Peyer's patch (tissue), 4 donors: ENCODE measurements around the gene MYH7.

Source experiments
- POLR2A ChIP-seq, 2 donors: fragments of 450-650 bp; IDR thresholded peaks; one replicate each; pipeline ENCODE4 v1.5.1; 2017; ENCODE audit warnings: antibody characterized with exemption in 2 of 2, mild to moderate bottlenecking in 2 of 2, moderate library complexity in 2 of 2
- TF ChIP-seq, protein P1 (sequence below), 6 experiments: fragments of 450-650 bp in 4 of 6; fragments of 200-600 bp in 2 of 6; sonication (generic) in 1 of 6; IDR thresholded peaks; one replicate each; pipeline ENCODE4 v1.5.1; 2017 to 2019; ENCODE audit warnings: antibody characterized with exemption in 6 of 6, mild to moderate bottlenecking in 3 of 6, moderate library complexity in 1 of 6

DNA sequence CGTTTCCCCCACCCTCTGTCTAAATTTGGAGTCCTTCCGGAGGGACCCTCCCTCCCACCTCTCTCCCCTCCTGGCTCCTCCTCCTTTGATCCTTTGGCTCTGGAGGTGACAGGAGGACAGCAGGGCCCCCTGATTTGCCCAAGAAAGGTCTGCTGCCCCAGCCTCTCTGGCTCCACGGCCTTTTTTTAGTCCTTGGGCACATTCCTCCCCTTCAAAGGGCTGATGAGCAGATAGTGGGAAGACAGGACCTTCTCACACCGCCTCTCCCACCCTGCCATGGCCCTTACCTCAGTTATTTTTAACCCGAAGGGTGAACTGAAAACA is 27.2 kb downstream of the MYH7 start:
- TF ChIP-seq, protein P1, sequence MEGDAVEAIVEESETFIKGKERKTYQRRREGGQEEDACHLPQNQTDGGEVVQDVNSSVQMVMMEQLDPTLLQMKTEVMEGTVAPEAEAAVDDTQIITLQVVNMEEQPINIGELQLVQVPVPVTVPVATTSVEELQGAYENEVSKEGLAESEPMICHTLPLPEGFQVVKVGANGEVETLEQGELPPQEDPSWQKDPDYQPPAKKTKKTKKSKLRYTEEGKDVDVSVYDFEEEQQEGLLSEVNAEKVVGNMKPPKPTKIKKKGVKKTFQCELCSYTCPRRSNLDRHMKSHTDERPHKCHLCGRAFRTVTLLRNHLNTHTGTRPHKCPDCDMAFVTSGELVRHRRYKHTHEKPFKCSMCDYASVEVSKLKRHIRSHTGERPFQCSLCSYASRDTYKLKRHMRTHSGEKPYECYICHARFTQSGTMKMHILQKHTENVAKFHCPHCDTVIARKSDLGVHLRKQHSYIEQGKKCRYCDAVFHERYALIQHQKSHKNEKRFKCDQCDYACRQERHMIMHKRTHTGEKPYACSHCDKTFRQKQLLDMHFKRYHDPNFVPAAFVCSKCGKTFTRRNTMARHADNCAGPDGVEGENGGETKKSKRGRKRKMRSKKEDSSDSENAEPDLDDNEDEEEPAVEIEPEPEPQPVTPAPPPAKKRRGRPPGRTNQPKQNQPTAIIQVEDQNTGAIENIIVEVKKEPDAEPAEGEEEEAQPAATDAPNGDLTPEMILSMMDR (IDR thresholded peaks at IDR 0.05), result no peak
- TF ChIP-seq POLR2A (IDR thresholded peaks at IDR 0.05), result no peak
